ENCODE data around the gene KCNQ5. TPM values are rescaled to one million over a fixed set of nuclear protein-coding genes. Genes with fewer than 3 reads are reported as not detected.

The KCNQ5 gene
- total RNA-seq, 1 donor from 2014 or later, result 1.7 TPM

GRCh38 chr6:73200247-73200646 is 578.4 kb downstream of the KCNQ5 start:
- no peak for TF ChIP-seq CTCF (conservative IDR thresholded peaks at IDR 0.05; ENCODE audit: low read depth, low read length)
- DNase-seq (ENCODE audit: low read depth), result no peak
- no peak overlapping the region for H3K4me3 ChIP-seq (ENCODE audit: low read depth, low read length)

- TF ChIP-seq CTCF (conservative IDR thresholded peaks at IDR 0.05; ENCODE audit: low read depth, low read length), result no peak
- no peak for DNase-seq (ENCODE audit: low read depth)
- H3K4me3 ChIP-seq (ENCODE audit: low read depth, low read length), result no peak overlapping the region
Measured at GRCh38 chr6:73200735-73201134, 578.9 kb downstream of the KCNQ5 start.

- no peak overlapping the region for H3K4me3 ChIP-seq (ENCODE audit: low read depth, low read length)
- TF ChIP-seq CTCF (conservative IDR thresholded peaks at IDR 0.05; ENCODE audit: low read depth, low read length), result no peak
- no peak for DNase-seq (ENCODE audit: low read depth)
Measured at GRCh38 chr6:73203098-73203497, 581.2 kb downstream of the KCNQ5 start.

GRCh38 chr6:73204252-73204651 is 582.4 kb downstream of the KCNQ5 start:
- no peak overlapping the region for H3K4me3 ChIP-seq (ENCODE audit: low read depth, low read length)
- no peak for TF ChIP-seq CTCF (conservative IDR thresholded peaks at IDR 0.05; ENCODE audit: low read depth, low read length)
- no peak for DNase-seq (ENCODE audit: low read depth)

GRCh38 chr6:73207221-73207837 is 585.5 kb downstream of the KCNQ5 start:
- no peak for DNase-seq (ENCODE audit: low read depth)

GRCh38 chr6:73209117-73209516 is 587.3 kb downstream of the KCNQ5 start:
- DNase-seq (ENCODE audit: low read depth), result no peak
- no peak for TF ChIP-seq CTCF (conservative IDR thresholded peaks at IDR 0.05; ENCODE audit: low read depth, low read length)

More at GRCh38 chr6:73207221-73207837, 585.5 kb downstream of the KCNQ5 start:
- no peak overlapping the region for H3K4me3 ChIP-seq (ENCODE audit: low read depth, low read length)
- no peak for TF ChIP-seq CTCF (conservative IDR thresholded peaks at IDR 0.05; ENCODE audit: low read depth, low read length)

GRCh38 chr6:73216859-73217258 is 595.0 kb downstream of the KCNQ5 start:
- no peak overlapping the region for H3K4me3 ChIP-seq (ENCODE audit: low read depth, low read length)
- TF ChIP-seq CTCF (conservative IDR thresholded peaks at IDR 0.05; ENCODE audit: low read depth, low read length), result no peak
- DNase-seq (ENCODE audit: low read depth), result no peak

More at GRCh38 chr6:73209117-73209516, 587.3 kb downstream of the KCNQ5 start:
- no peak overlapping the region for H3K4me3 ChIP-seq (ENCODE audit: low read depth, low read length)

Data from epithelial cell of proximal tubule (primary cell).